Breast epithelium (tissue), 3 donors: Measurements from ENCODE around the gene MATN4.

Experiments used
- CTCF ChIP-seq, 3 donors: fragments of 450-650 bp; IDR thresholded peaks; one replicate each; pipeline ENCODE4 v1.5.1; 2016 to 2017; ENCODE audit warnings: antibody characterized with exemption in 3 of 3, mild to moderate bottlenecking in 3 of 3, moderate library complexity in 3 of 3
- POLR2A ChIP-seq: fragments of 450-650 bp; IDR thresholded peaks from one replicate; pipeline ENCODE4 v1.6.1; 2016; ENCODE audit warnings: antibody characterized with exemption, mild to moderate bottlenecking, moderate library complexity
- POLR2AphosphoS5 ChIP-seq, 3 donors: sonication (generic); formaldehyde crosslinking; IDR thresholded peaks; one replicate each; pipeline ENCODE4 v1.6.1; 2017; ENCODE audit warnings: antibody characterized with exemption in 3 of 3

GRCh38 chr20:45266977-45267376 lies 41.1 kb downstream of the MATN4 start:
- TF ChIP-seq CTCF (IDR thresholded peaks at IDR 0.05) = no peak
- TF ChIP-seq POLR2AphosphoS5 (IDR thresholded peaks at IDR 0.05) = no peak
- no peak for TF ChIP-seq POLR2A
